Stimulated activated CD8-positive, alpha-beta memory T cell treated with anti-CD3 and anti-CD28 coated beads, Interleukin-4, amount 100 ng/mL, for 24 hours (primary cell): ENCODE results near the gene ERGIC1.

Source experiments
- DNase-seq: peaks from one replicate; pipeline ENCODE4 v3.0.0-alpha.2; 2020; ENCODE audit warnings: low read depth

Gene ERGIC1

DNA sequence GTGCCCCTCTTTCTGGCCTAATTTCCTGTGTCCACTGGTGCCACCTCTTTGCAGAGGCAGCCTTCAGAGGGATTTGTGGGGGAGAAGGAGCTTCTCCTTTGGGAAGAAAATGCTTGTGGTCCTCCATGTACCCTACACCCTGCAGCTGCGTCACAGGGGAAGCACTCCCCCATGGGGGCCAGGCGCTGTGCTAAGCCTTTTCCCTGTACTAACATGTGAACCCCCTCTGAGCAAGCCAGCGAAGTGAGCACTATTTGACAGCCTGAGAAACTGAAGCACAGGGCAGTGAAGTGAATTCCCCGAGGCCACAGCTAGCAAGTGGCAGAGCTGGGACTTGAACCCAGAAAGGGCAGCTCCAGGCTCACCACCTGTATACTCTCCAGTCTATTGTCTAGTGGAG is 32.3 kb downstream of the ERGIC1 start:
- DNase-seq: no peak

DNA sequence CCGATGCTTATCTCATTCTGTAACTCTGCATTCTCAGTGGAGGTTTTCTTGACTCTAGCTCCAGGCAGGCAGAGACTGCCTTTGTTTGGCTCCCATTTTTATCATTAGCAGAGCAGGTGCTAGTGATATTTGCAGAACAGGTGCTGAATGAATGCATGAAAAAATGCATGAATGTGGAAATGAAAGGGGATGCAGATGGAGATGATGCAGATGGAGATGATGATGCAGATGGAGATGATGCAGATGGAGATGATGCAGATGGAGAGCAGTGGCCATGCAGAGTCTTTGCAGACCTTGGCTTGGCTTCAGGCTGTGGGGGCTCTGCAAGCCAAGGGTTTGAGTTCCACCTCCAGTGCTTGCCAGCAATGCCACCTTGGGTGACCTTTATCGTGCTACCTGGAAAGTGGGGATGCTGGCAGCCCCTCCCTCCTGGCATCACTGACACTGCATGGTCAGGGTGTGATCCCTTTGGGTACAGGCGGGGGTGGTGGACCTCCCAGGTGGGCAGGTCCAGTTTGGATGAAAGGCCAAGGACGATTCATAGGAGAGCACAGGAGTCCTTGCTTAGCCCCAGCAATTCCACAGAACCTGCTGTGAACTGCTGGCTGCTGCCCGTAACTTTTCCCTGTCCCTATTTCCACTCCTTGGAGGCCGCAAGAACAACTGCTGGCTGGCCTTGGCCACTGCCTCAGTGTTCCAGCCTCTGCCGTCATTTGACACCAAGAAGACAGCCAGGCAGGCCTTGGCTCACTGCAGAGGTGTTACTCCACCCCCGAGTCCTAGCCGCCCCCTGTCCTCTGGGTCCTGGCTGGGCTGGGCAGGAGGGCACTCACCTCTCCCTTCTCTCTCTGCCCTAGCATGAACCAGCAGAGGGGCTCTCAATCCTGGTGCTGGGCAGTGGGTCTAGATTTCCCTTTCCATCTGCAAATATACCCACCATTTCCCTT is 33.0 kb downstream of the ERGIC1 start:
- DNase-seq: no peak

- DNase-seq: no peak
Measured at GRCh38 chr5:172867761-172868435, 33.8 kb downstream of the ERGIC1 start.

GRCh38 chr5:172868436-172868923 is 34.4 kb downstream of the ERGIC1 start:
- DNase-seq: no peak

GRCh38 chr5:172868924-172869591 is 35.0 kb downstream of the ERGIC1 start:
- DNase-seq: no peak

- no peak for DNase-seq
Measured at GRCh38 chr5:172869691-172870090, 35.6 kb downstream of the ERGIC1 start.

DNA sequence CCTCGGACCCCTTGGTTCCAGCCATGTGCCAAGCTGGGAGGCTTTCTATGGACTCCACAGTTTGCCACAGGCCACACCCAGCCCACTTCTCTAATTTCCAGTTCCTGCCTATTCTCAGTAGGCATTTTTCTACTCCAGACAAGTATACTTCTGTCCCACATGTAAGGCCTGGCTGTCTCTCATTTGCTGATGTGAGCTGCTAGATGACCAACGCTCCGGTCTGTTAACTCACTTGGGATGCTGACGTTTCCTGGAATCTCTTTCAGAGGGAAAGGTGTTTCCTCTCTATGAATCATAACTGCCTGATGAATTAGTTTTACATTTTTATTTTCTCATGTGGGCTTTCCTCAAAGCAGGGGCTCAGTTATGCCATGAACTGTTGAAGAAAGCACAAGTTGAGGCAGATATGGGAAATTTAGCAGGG is 36.3 kb downstream of the ERGIC1 start:
- DNase-seq: no peak

DNA sequence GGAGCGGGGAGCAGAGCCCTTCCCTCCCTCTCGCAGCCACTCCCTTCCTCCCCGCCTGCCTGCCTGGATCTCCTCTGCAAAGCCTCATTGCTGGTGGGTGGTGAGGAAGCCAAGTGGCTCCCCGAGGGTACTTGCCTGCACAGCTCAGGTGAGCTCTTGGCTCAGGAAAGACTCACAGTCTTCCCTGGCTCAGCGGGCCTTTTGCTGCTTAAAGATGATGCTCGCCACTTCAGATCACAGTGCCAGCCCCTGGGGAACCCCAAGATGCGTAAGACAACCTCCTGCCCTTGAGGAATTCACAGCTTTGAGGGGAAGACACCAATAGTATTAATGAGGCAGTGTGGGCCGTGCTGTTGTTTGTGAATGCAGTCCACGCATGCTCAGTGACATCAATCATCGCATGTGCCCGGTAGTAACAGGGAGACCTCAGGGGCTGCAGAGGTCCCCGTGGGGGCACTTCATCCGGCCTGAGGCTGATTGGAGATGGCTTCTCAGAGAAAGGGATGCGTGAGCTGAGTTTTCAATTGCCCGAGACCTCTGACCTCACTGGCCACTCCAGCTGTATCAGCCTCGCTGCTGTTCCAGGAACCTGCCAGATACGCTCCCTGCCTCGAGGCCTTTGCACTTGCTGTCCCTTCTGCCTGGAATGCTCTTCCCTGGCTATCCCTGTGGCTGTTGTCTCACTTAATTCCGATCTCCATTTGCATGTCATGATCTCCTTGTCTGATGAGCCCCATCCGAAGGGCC is 36.8 kb downstream of the ERGIC1 start:
- DNase-seq: no peak

GRCh38 chr5:172871536-172871935 is 37.5 kb downstream of the ERGIC1 start:
- no peak for DNase-seq

DNA sequence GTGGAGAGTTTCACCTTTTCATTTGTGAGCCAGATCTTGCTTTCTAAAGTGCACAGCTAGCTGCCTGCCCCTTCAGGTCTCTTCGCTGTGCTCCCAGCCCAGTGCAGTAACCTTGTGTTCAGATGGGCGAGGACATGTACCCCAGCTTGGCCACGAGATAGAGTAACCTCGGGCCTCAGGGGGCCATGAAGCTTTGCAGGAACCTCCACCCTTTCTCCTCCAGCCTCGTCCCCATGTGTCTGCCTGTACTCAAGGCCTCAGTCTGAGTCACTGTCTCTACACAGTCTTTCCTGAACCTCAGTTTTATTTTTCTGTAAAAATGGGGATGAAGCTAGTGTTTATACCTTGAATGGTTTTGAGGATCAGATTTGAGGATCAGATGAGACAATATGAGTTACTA is 37.9 kb downstream of the ERGIC1 start:
- no peak for DNase-seq

DNA sequence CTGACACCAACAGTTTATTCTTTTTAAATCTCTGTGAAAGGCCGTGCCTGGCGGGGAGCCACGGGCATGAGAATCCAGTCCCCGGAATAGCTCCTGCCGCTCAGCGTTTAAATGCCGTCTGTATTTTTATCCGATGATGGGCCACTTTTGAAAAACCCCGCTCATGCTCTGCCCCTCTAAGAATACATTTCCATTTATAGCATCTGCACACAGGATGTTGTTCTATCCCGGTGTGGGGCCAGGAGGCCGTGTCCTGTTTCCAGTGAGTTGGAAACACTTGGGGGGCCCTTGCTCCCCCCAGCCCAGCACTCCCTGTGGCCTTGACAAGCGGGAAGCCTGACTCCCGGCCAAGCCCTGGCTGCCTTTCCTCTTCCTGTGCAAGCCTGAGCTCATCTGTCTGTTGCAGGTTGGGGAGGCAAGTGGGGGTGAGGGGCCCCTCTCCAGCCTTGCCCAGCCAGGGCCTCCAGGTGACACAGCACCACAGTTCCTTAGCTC is 39.0 kb downstream of the ERGIC1 start:
- no peak for DNase-seq

DNA sequence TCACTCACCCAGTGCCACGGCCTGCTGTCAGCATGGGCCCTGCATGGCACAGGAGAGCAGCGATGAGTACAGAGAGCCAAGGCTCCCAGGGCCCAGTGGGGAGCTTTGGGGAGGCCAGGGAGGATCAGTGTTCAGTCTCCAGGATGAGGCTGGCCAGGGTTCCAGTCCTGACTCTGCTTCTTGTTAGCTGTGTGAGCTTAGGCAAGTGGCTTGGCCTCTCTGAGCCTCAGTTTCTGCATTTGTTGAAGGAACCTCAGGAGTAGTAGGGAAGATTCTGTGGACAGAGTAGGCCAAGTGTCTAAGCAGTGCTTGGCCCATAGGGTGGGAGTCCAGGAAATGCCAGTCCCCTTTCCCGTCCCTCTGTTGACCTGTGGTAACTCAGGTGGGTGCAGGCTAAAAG is 39.5 kb downstream of the ERGIC1 start:
- no peak for DNase-seq

DNA sequence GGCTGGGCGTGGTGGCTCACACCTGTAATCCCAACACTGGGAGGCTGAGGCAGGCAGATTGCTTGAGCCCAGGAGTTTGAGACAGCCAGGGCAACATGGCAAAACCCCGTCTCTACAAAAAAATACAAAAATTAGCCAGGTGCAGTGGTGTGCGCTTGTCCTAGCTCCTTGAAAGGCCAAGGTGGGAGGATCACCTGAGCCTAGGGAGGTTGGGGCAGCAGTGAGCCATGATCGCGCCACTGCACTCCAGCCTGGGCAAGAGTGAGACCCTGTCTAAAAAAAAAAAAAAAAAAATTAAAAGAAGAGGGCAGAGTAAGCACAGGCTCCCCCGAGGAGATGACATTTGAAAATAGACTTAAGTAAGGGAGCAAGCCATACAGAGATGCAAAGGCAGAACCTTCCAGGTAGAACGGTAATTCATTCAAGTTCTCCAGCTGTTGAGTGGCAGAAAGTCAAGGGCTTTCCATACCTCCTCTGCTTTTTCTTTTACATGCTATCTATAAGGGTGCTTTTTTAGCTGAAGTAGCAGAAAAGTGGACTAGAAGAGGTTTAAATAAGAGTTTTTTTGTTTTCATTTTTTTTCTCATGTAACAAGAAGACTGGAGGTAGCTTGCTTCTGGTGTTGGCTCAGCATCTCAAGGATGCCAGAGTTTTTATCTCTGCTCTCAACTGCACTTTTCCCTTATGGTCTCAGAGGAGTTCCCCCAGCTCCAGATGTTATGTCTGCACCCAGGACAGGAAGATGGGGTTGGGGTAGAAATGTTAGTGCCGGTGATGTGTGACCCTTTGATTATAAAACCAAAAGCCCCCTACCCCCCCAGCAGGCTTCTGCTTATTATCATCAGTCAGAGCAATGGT is 40.8 kb downstream of the ERGIC1 start:
- DNase-seq: no peak

- DNase-seq: no peak
Measured at GRCh38 chr5:172875505-172876279, 41.6 kb downstream of the ERGIC1 start.

GRCh38 chr5:172876578-172876977 is 42.5 kb downstream of the ERGIC1 start:
- DNase-seq: no peak

GRCh38 chr5:172877466-172878260 is 43.6 kb downstream of the ERGIC1 start:
- no peak for DNase-seq

DNA sequence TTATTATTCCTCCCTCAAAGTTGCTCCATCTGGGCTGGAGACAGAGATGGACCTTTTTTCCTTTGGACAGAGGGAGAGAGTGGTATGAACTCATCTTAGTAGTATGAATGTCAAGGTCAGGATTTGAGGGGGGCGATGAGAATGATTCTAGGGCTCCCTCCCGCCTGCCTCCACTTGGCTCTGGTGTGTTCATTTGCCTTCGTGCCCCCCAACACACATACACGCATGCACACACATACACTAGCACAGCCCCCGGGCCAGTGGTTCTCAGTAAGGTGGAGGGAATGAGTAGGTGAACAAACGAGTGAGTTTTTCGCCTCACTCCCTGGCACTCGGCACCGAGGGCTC is 44.5 kb downstream of the ERGIC1 start:
- no peak for DNase-seq

- no peak for DNase-seq
Measured at GRCh38 chr5:172878933-172879752, 45.1 kb downstream of the ERGIC1 start.
